GM12801 (cell line): ENCODE data around the gene SOX13.

Experiments
- CTCF ChIP-seq: IDR thresholded peaks from one replicate; pipeline ENCODE4 v1.5.1; 2011; ENCODE audit warnings: control low read depth; ENCODE audit not compliant: insufficient read length; ENCODE audit errors: extremely low read depth

SOX13 gene

GRCh38 chr1:204177133-204177532 is 104.2 kb downstream of the SOX13 start:
- TF ChIP-seq CTCF, result no peak
